C4-2B (cell line): ENCODE data around the gene SIGLEC1.

Experiments
- H3K27ac ChIP-seq: fragments of 450-650 bp; 2 replicates; pipeline ENCODE4 v1.5.1; 2017
- ZFX ChIP-seq: fragments of 450-650 bp; IDR thresholded peaks from 2 replicates; pipeline ENCODE4 v1.6.1; 2017
- TF ChIP-seq, protein P1 (sequence below): fragments of 450-650 bp; conservative IDR thresholded peaks from 2 replicates; pipeline ENCODE4 v1.5.1; 2017; ENCODE audit warnings: mild to moderate bottlenecking

Gene SIGLEC1

DNA sequence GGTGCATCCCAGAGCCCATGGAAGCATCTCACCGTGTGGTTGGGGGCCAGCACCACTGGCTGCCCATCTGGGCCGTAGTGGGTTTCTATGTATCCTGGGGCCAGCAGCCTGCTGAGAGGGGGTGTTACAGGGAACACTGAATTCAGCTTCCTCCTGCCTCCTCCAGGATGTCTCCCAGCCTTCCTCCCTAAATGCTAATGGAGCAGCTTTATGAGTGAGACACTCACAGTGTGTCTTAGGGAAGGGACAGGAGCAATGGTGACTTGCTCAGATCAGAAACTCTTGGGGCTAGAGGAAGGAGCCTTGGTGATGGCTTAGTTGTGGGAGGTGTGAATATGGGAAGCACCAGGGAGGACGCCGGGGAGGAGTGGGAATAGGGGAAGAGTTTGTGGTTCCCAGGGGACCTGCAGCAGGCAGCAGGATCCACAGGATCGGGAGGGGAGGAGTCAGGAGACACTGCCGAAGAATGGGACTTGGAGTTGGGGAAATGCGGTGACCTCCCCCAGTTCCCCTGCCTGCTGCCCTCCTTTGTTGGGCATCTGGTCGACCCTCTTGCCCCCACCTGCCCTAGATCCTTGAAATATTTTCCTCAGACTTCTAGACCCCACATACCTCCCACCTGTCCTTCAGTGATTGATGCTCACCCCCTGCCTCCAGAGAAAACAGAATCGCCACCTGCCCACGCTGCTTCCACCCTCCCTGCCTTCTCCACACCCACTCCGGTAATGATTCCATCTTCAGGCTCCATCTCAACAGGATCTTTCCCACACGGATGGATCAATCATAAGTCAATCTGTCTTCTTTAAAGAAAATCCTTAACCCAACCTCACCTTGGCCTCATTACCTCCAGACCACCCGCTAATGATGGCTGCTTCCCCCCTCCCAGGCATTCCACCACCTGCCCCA is 37.2 kb downstream of the SIGLEC1 start:
- no peak overlapping the region for H3K27ac ChIP-seq
- no peak for TF ChIP-seq ZFX
- TF ChIP-seq, protein P1, sequence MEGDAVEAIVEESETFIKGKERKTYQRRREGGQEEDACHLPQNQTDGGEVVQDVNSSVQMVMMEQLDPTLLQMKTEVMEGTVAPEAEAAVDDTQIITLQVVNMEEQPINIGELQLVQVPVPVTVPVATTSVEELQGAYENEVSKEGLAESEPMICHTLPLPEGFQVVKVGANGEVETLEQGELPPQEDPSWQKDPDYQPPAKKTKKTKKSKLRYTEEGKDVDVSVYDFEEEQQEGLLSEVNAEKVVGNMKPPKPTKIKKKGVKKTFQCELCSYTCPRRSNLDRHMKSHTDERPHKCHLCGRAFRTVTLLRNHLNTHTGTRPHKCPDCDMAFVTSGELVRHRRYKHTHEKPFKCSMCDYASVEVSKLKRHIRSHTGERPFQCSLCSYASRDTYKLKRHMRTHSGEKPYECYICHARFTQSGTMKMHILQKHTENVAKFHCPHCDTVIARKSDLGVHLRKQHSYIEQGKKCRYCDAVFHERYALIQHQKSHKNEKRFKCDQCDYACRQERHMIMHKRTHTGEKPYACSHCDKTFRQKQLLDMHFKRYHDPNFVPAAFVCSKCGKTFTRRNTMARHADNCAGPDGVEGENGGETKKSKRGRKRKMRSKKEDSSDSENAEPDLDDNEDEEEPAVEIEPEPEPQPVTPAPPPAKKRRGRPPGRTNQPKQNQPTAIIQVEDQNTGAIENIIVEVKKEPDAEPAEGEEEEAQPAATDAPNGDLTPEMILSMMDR = no peak

DNA sequence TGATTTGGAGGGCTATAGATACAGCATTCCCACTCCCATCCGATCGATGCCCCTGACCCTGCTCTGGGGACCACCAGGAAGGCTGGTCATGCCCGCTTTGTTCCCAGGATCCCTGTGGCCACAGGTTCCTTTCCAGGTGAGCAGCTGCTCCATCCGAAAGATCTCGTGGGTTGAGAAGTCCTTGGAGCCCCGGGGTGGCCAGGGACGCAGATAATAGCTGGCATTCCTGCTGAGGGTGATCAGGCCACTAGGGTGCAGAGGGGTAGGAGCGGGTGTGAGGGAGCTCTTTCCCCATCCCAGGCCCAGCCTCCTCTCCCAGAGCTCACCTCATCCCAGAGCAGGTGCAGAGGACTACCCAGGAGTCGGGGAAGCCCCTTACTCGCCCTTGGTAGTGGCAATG is 38.0 kb downstream of the SIGLEC1 start:
- TF ChIP-seq, protein P1 = no peak
- no peak for TF ChIP-seq ZFX

DNA sequence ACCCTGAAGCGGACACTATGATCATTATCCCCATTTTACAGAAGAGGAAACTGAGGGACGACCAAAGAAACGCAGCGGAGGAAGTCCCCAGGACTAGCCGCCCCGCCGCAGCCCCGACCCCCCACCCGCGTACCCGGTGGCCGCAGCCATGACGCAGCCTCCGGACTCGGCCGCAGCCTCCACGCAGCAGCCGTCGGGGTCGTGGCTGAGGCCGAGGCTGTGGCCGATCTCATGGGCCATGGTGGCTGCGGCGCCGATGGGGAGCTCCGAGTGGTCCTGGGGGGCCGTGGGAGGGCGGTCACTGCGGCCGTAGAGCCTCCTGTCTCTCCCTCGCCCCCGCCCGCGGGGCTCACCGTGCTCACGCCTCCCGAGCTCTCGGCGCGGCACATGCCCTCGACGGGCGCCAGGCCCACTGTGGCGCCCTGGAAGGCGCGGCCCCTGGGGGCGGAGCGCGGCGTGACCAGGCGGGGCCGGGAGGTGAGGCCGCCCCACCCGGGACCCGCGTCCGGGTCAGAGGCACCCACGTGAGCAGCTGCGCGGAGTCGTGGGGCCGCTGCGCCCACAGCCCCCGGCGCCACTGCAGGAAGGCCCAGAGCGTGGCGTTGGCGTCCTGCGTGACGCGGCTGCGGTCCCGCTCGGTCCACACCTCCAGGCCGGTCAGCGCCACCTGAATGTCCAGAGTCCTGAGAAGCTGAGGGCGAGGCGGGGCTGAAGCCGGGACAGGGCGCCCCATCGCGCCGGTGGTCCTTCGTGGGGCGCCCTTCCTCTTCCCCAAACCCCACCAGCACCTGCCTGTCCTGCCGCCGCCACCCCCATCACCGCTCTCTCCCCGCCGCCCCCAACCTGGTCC is 39.0 kb downstream of the SIGLEC1 start:
- TF ChIP-seq, protein P1 = no peak
- no peak for TF ChIP-seq ZFX
- H3K27ac ChIP-seq = no peak overlapping the region

More for the DNA sequence above, 38.0 kb downstream of the SIGLEC1 start:
- no peak overlapping the region for H3K27ac ChIP-seq

DNA sequence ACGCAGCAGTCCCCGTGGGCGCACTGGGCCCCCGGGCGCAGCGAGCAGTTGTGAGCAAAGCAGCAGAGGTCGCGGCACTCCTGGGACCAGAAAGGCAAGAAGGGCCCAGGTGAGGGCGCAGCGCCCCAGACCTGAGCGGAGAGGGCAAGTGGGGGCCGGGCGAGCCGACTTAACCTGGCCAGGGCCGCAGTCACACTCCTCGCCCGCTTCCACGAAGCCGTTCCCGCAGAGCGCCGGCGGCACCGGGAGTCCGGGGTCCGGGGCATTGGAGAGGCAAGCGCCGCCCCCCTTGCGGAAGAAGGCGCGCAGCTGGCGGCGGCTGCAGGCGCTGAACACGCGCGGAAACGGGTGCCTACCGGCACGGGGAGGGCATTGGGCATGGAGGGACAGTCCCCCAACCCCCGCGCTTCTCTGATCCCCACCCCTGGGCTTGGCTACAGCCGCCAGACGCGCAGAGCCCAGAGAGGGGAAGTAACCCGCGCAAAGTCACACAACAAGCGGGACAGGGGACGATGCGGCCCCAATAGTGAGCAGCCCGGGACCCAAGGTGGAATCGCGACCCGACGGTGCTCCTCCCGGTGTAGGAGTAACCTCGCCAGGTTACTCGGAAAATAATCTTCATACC is 39.7 kb downstream of the SIGLEC1 start:
- H3K27ac ChIP-seq = no peak overlapping the region
- TF ChIP-seq, protein P1 = no peak
- no peak for TF ChIP-seq ZFX

DNA sequence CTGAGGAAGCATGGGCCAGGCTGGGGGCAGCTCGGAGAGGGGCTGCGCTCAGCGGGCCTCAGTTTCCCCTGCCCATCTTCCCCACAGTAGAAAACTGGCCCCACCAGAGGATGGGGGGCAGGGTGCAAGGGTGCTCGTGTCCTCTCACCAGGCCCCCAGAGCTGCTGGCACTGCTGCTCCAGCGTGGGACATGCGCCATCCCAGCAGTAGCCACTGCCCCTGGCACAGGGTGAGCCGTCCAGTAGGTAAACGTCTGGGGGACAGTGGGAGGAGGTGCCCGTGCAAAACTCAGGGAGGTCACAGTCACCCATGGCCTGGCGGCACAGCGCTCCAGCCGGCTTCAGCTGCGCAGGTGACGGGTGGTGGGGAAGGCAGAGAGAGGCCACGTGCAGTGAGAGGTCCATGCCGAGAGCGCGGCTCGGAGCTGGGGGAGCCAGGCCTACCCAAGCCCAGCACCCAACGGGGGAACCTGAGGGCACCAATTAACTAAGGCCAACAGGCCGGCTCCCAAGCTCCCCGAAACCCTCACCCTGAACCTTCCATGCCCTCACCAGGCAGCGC is 40.3 kb downstream of the SIGLEC1 start:
- H3K27ac ChIP-seq = no peak overlapping the region
- no peak for TF ChIP-seq ZFX

DNA sequence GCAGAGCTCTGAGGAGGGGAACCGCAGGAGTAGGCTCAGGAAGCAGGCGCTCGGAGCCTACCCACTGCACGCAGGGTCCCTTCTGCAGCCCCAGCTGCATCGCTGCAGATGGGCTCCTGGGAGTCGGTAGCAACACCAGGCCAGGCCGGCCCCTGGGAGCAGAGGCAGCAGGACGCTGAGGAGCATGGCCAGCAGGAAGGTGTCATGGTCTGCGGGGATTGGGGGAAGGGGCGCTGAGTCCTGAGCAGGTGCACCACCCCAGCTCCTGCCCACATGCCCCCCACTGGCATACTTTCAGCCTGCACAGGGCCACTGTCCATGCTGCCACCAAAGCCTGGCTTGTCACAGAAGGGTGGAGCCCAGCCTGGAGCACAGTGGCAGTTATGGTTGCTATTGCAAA is 41.5 kb downstream of the SIGLEC1 start:
- H3K27ac ChIP-seq = no peak overlapping the region

DNA sequence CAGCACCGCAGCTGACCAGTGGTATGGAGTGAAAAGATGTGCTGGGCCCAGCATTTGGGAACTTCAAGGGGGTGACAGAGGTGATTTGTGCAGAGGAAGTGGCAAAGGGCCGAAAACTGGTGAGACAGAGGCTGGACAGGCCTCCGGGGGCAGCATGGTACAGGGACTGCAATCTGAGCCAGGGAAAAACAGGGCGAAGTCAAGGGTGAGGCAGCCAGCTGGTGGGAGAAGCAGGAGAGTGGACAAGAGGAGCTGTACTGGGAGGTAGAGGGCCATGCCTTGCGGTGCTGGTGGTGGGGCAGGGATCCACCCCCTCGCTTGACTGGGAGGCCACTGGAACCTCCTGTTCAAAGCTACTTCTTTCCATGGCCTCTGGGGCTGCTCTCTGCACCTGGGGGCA is 41.9 kb downstream of the SIGLEC1 start:
- TF ChIP-seq ZFX = no peak
- TF ChIP-seq, protein P1 = no peak
- H3K27ac ChIP-seq = no peak overlapping the region

More for the DNA sequence above, 41.5 kb downstream of the SIGLEC1 start:
- TF ChIP-seq, protein P1 = no peak
- TF ChIP-seq ZFX = no peak
